GM19438 (cell line): ENCODE measurements around the gene CTAGE6.
"Not testable (repeated sequence)": the region's sequence is repeated elsewhere in the genome, so short reads cannot be mapped to it uniquely, and the experiment has no call there.

Experiments used
- ATAC-seq: cut with Tn5 transposase; IDR thresholded peaks from one replicate; pipeline ENCODE4 v1.9.1; 2021; ENCODE audit warnings: low read depth; ENCODE audit not compliant: unreplicated experiment

CTAGE6 gene, protein sequence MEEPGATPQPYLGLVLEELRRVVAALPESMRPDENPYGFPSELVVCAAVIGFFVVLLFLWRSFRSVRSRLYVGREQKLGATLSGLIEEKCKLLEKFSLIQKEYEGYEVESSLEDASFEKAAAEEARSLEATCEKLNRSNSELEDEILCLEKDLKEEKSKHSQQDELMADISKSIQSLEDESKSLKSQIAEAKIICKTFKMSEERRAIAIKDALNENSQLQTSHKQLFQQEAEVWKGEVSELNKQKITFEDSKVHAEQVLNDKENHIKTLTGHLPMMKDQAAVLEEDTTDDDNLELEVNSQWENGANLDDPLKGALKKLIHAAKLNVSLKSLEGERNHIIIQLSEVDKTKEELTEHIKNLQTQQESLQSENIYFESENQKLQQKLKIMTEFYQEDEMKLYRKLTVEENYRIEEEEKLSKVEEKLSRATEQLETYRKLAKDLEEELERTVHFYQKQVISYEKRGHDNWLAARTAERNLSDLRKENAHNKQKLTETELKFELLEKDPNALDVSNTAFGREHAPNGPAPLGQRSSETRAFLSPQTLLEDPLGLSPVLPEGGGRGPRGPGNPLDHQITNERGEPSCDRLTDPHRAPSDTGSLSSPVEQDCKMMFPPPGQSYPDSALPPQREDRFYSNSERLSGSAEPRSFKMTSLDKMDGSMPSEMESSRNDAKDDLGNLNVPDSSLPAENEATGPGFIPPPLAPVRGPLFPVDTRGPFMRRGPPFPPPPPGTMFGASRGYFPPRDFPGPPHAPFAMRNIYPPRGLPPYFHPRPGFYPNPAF

GRCh38 chr7:143757596-143757995 is at the start of gene CTAGE6:
TSS of gene CTAGE6 (minus strand) at chr7:143757696. CDS start at chr7:143757658, 38 bp downstream.
- not testable (repeated sequence) for ATAC-seq

GRCh38 chr7:143806664-143807071 is 49.2 kb upstream of the CTAGE6 start:
- not testable (repeated sequence) for ATAC-seq

DNA sequence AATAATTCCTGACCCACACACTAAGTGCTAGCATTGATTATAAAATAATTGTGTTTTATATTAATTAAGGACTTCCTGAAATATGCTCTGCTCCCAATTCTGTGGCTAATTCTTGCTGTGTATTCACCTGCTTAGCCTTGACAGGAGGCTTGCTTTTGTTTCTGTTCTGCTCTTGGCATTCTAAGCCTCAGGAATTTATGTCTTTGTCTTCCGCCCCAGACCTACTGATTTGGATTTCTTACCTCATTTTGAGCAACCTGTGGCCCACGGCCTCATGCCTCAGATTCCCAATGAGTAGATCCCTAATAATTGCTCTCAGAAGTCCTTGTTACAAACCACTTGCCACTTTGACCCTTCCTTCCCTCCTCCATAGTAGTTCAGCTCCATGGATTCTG is 40.4 kb upstream of the CTAGE6 start:
- ATAC-seq: not testable (repeated sequence)

DNA sequence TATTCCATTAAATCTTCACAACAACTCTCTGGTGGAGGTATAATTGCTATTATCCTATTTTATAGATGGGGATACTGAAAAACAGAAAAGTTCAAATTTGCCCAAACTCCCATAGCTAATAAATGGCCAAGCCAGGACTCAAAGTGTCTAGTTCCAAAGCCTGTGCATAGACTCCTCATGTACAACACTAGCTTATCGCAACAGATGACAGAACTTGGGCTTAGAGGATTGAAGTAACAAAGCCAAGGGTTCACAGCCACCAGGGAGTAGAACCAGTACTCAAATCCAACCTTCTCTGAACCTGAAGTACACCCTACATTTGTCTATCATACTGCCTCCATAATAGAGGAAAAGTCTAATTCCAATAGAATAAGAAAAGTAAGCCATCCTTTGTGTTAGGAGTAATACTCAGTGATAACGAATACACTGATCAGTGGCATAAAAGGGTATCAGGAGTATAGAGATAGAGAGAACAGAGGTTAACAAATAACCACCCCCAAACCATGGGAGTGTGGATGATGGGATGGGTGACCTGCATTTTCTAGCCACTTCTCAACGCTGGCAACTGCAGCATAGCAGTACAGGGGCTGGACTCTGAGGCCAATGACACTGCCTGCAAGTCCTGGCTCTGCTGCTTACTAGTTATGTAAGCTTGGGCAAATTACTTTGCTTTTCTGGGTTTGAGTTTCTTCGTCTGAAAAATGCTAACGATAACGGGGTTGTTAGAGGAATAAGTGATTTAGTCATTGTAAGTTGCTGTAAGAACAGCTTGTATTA is 39.8 kb upstream of the CTAGE6 start:
- not testable (repeated sequence) for ATAC-seq

- ATAC-seq: not testable (repeated sequence)
Observed at GRCh38 chr7:143795653-143796052, 38.2 kb upstream of the CTAGE6 start.

DNA sequence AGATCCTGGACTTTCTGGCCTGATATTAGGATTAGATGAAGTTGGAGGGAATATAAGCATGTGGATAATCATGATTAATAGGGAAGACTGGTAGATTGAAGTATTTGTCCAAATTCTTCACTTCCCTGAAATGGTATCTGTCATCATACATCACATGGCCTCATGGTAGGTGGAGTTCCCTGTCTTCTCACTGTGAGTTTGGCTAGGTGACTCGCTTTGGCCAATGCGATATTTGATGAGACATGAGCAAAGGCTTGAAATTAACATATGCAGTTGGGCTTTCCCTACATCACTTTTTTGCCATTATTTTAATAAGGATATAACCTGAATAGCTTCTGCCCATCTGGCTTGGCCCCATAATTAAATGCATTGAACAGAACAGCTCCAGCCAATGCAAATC is 35.1 kb upstream of the CTAGE6 start:
- ATAC-seq: not testable (repeated sequence)

- not testable (repeated sequence) for ATAC-seq
Observed at GRCh38 chr7:143785415-143786182, 28.1 kb upstream of the CTAGE6 start.

DNA sequence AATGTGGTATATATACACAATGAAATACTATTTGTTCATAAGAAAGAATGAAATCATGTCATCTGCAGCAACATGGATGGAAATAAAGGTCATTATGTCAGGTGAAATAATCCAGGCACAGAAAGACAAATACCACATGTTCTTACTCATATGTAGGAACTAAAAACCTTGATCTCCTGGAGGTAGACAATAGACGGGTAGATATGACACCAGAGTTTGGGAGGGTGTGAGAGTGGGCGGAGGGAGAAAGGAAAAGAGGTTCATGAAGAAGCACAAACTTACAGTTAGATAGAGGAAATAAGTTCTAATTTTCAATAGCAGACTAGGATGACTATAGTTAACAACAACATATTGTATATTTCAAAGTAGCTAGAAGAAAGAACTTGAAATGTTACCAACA is 22.1 kb upstream of the CTAGE6 start:
- not testable (repeated sequence) for ATAC-seq

- ATAC-seq: not testable (repeated sequence)
Observed at GRCh38 chr7:143772738-143773468, 15.4 kb upstream of the CTAGE6 start.

- not testable (repeated sequence) for ATAC-seq
Observed at GRCh38 chr7:143767531-143767930, 10.0 kb upstream of the CTAGE6 start.

DNA sequence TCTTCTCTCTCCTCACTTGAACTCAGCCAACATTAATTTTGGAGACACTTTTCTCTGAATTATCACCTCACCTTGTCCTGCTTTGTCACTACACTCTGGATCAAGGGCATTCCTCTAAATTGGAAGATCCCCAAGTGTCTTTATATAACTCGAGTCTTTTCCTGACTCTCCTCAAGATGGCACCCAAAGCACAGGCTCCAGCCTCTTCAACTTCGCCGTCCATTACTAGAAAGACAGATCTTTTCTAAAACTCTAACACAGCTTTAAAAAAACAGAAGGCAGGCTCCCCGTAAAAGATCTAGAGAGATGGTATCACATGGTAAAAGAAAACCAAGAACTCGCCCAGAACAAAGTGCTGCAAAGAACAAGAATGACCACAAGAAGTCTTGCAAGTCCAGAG is 8.2 kb upstream of the CTAGE6 start:
- ATAC-seq: not testable (repeated sequence)

DNA sequence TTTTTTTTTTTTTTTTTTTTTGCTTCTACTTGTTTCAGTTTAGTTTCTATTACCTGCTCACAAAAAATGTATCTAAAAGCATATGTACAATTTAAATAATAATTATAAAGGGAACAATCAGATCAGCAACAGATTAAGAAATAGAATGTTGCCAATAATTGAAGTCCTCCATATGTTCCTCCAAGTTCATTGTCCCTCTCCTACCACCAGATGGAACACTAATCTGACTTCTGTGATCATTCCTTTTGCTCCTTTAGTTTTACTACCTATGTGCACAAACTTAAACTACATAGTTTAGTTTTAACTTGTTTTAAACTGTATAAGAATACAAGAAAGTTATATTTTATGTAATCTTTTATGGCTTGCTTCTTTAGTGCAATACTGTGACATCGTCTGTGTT is 5.6 kb upstream of the CTAGE6 start:
- ATAC-seq: not testable (repeated sequence)

- ATAC-seq: not testable (repeated sequence)
Observed at GRCh38 chr7:143745340-143745739, 12.2 kb downstream of the CTAGE6 start.

DNA sequence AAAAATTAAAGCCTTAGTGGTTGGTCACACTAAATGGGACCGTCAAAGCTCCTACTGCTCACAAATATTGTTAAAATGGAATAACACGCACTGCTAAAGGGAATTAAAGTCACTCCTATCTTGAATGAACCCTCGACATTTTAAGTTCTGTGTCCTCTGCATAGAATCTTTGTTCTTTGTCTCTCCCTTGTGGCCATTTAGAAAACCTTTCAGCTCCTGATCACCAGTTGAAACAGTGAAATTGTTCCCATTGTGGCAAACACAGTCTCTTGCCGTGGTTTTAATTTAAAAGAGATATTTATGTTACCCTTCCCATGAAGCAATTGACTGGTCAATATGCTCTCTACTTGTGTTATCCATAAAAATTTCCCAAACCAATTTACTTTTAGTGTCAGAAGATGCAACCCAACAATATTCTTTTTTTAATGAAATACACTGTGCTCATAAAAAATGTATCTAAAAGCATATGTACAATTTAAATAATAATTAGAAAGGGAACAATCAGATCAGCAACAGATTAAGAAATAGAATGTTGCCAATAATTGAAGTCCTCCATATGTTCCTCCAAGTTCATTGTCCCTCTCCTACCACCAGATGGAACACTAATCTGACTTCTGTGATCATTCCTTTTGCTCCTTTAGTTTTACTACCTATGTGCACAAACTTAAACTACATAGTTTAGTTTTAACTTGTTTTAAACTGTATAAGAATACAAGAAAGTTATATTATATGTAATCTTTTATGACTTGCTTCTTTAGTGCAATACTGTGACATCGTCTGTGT is 20.3 kb downstream of the CTAGE6 start:
- peak; percentile 86 for ATAC-seq

DNA sequence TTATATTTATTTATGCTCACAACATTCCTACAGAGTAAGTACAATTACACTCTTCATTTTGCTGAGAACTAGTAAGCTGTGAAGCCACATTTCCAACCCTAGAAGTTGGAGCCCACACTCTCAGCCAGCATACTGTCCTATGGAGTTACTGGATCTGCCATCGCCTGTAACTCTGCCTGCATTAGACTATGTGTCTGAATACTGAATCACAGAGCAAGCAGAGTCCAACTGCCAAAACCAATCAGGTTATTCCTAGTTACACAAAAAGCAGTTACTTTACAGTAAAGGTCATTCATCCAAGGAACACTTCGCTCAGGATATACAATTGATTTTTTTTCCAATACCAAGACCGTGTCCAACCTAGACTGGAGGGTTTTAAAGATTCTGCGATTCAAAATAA is 21.5 kb downstream of the CTAGE6 start:
- no peak for ATAC-seq

DNA sequence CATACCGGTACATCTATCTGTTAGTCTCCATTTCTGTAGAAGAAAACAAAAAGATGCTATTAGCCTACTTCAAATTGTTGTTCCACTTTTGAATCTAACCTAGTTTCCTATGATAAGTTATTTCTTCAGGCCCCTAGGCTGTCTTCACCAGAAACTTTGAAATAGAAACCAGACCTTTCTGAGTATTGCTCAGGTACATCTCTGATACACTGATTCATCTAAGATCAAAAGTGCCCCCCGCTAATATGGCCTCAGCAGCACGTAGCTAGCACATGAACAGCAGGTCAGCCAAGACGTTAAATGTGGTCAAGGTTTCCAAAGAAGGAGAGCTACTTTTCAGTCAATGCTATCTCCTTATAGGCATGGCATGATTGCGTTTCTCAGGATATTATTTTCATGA is 23.6 kb downstream of the CTAGE6 start:
- no peak for ATAC-seq

GRCh38 chr7:143728333-143728862 is 29.1 kb downstream of the CTAGE6 start:
- no peak for ATAC-seq

GRCh38 chr7:143727561-143727960 is 29.9 kb downstream of the CTAGE6 start:
- ATAC-seq: not testable (repeated sequence)
